ENCODE results near the gene CLIC4. TPM values are rescaled to one million over a fixed set of nuclear protein-coding genes. Genes with fewer than 3 reads are reported as not detected.

Gene CLIC4
- total and polyA plus RNA-seq, 2 experiments from 2014 or later = 92.5 to 308 TPM

DNA sequence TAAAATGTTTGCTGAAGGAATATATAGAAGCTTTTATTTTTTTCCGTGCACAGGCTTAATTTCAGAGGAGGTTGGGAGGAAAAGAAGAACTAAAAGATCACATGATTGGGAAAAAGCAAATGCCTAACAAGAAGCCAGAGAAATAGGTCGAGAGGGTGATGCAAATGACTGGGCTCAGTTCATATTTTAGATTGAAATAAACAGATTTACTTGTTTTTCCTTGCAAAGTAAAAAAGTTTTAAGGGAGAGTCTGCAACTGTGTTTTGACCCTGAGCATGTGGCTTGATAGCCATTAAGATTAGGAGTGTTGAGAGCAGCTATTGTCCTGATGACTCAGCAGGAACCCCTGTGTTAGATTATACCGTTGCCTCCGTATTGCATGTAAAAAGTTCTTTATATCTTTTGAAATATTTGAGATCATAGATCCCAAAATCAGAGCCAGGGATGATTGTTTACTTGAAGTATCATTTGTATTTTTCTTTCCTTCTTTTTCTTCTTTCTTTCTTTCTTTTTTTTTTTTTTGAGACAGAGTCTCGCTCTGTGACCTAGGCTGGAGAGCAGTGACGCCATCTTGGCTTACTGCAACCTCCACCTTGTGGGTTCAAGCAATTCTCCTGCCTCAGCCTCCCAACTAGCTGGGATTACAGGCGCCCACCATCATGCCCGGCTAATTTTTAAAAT is 20.2 kb downstream of the CLIC4 start (continued):
- TF ChIP-seq, protein P1, sequence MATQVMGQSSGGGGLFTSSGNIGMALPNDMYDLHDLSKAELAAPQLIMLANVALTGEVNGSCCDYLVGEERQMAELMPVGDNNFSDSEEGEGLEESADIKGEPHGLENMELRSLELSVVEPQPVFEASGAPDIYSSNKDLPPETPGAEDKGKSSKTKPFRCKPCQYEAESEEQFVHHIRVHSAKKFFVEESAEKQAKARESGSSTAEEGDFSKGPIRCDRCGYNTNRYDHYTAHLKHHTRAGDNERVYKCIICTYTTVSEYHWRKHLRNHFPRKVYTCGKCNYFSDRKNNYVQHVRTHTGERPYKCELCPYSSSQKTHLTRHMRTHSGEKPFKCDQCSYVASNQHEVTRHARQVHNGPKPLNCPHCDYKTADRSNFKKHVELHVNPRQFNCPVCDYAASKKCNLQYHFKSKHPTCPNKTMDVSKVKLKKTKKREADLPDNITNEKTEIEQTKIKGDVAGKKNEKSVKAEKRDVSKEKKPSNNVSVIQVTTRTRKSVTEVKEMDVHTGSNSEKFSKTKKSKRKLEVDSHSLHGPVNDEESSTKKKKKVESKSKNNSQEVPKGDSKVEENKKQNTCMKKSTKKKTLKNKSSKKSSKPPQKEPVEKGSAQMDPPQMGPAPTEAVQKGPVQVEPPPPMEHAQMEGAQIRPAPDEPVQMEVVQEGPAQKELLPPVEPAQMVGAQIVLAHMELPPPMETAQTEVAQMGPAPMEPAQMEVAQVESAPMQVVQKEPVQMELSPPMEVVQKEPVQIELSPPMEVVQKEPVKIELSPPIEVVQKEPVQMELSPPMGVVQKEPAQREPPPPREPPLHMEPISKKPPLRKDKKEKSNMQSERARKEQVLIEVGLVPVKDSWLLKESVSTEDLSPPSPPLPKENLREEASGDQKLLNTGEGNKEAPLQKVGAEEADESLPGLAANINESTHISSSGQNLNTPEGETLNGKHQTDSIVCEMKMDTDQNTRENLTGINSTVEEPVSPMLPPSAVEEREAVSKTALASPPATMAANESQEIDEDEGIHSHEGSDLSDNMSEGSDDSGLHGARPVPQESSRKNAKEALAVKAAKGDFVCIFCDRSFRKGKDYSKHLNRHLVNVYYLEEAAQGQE (IDR thresholded peaks at IDR 0.05; ENCODE audit: unreplicated experiment) = no peak
- TF ChIP-seq JUNB (IDR thresholded peaks at IDR 0.05; ENCODE audit: unreplicated experiment) = no peak

DNA sequence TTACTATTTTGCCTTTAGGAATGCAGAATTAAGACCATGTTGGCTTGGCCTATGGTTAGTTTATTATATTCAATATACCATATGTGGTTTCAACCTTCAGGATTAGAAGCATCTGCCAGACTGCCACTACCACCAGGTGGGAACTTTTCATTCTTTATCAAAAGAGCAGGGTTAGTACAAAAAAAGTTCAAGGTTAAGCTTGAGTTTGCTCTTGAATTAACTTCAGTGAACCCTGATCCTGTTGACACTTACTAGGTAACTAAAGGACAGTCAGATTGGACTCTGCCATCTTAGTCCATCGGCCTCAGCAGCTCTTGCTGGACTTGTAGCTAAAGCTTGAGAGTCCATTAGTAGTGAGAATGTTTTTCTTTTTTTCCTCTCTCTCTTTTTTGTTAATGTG is 22.1 kb downstream of the CLIC4 start:
- no peak for ATAC-seq
- H3K79me2 ChIP-seq (replicated peaks; ENCODE audit: insufficient read depth) = peaks cover 100% of the 10 kb centered on the region
- TF ChIP-seq EZH2 (IDR thresholded peaks at IDR 0.05; ENCODE audit: low read depth, unreplicated experiment) (no peak), EZH2phosphoT487 (IDR thresholded peaks at IDR 0.05; ENCODE audit: unreplicated experiment) (no peak), POLR2AphosphoS5 (IDR thresholded peaks at IDR 0.05; ENCODE audit: low read depth) (no peak), ZNF331 (CRISPR knock-in tag; IDR thresholded peaks at IDR 0.05; ENCODE audit: low read depth) (no peak), STAT1 (IDR thresholded peaks at IDR 0.05; ENCODE audit: unreplicated experiment) (no peak), ETS1 (IDR thresholded peaks at IDR 0.05) (no peak)
- TF ChIP-seq, protein P1 (IDR thresholded peaks at IDR 0.05; ENCODE audit: unreplicated experiment) = no peak
- TF ChIP-seq, protein P2, sequence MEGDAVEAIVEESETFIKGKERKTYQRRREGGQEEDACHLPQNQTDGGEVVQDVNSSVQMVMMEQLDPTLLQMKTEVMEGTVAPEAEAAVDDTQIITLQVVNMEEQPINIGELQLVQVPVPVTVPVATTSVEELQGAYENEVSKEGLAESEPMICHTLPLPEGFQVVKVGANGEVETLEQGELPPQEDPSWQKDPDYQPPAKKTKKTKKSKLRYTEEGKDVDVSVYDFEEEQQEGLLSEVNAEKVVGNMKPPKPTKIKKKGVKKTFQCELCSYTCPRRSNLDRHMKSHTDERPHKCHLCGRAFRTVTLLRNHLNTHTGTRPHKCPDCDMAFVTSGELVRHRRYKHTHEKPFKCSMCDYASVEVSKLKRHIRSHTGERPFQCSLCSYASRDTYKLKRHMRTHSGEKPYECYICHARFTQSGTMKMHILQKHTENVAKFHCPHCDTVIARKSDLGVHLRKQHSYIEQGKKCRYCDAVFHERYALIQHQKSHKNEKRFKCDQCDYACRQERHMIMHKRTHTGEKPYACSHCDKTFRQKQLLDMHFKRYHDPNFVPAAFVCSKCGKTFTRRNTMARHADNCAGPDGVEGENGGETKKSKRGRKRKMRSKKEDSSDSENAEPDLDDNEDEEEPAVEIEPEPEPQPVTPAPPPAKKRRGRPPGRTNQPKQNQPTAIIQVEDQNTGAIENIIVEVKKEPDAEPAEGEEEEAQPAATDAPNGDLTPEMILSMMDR (conservative IDR thresholded peaks at IDR 0.05; ENCODE audit: low read depth in 2 of 2) = no peak

More for the DNA sequence above, 22.1 kb downstream of the CLIC4 start:
- H3F3A ChIP-seq (replicated peaks; ENCODE audit: low read depth) = no peaks in the 10 kb centered on the region
- no peaks in the 10 kb centered on the region for H3K9me3 Mint-ChIP-seq
- no peaks in the 10 kb centered on the region for H3K27me3 ChIP-seq (ENCODE audit: insufficient read depth)
- no peak overlapping the region for H3K4me2 ChIP-seq
- H2AFZ ChIP-seq = no peak overlapping the region
- H3K4me3 Mint-ChIP-seq = no peak overlapping the region
- no peak overlapping the region for H3K4me3 ChIP-seq
- H3K27ac Mint-ChIP-seq = no peak overlapping the region
- no peaks in the 10 kb centered on the region for H3K36me3 ChIP-seq (ENCODE audit: insufficient read depth)
- peaks cover 28% of the 10 kb centered on the region for H3K4me1 ChIP-seq (ENCODE audit: insufficient read depth)
- H3K27me3 Mint-ChIP-seq (ENCODE audit: insufficient read depth, low read depth, poor library complexity) = no peaks in the 10 kb centered on the region
- peaks cover 12% of the 10 kb centered on the region for H3K4me1 Mint-ChIP-seq
- no peak for DNase-seq (ENCODE audit: low spot score)
- peaks cover 55% of the 10 kb centered on the region for H4K20me1 ChIP-seq (replicated peaks; ENCODE audit: insufficient read depth)
- peaks cover 7% of the 10 kb centered on the region; the same call in 2 of the 3 replicates for H3K36me3 Mint-ChIP-seq (ENCODE audit: low read depth)
- H3K9me2 ChIP-seq (ENCODE audit: insufficient read depth) = no peaks in the 10 kb centered on the region
- H3K27ac ChIP-seq (ENCODE audit: low read depth) = no peak overlapping the region

Data from GM23338 (cell line).